GM12878 (cell line): Measurements from ENCODE around the gene STMP1. TPM values are rescaled to one million over a fixed set of nuclear protein-coding genes. Genes with fewer than 3 reads are reported as not detected.
"Not testable (repeated sequence)": the region's sequence is repeated elsewhere in the genome, so short reads cannot be mapped to it uniquely, and the experiment has no call there.

ENCODE experiments used
- ATAC-seq: fragments of 200-7000 bp; cut with Tn5 transposase; 3 replicates; pipeline ENCODE4 v1.9.1; 2020; ENCODE audit warnings: mild to moderate bottlenecking, moderate library complexity
- BruUV-seq: library from RNA; stranded (reverse); fragments of 400-500 nt; replicated peaks from 2 replicates; lab custom pipeline; 2021; lab: Mats Ljungman, UMichigan
- CTCF ChIA-PET: fragments of 300-600 bp; sonication (Branson Sonifier 250); formaldehyde crosslinking; extraction: SDS; loops from one replicate; lab custom pipeline; 2021; ENCODE audit warnings: inconsistent platforms; lab: Yijun Ruan, JAX
- POLR2A ChIA-PET: fragments of 350-600 bp; formaldehyde crosslinking; extraction: SDS; loops from one replicate; lab custom pipeline; 2021; ENCODE audit warnings: inconsistent platforms; lab: Charles Lee
- RAD21 ChIA-PET: fragments of 300-600 bp; sonication (Branson Sonifier 250); formaldehyde crosslinking; loops from one replicate; lab custom pipeline; 2023; ENCODE audit warnings: antibody characterized with exemption; ENCODE audit not compliant: unreplicated experiment; lab: Charles Lee
- SMC1A ChIA-PET: fragments of 300-600 bp; sonication (Branson Sonifier 250); formaldehyde crosslinking; loops from one replicate; lab custom pipeline; 2023; ENCODE audit not compliant: unreplicated experiment, uncharacterized antibody; lab: Charles Lee
- DNase-seq: peaks from one replicate; pipeline ENCODE4 v3.0.0-alpha.2; 2011; ENCODE audit warnings: low read depth, low spot score
- FAIRE-seq: peaks from 3 replicates; lab custom pipeline; 2011; peaks lifted over from hg19 to GRCh38; lab: Jason Lieb, UNC
- H2AFZ ChIP-seq: 2 replicates; pipeline ENCODE4 v1.6.0; 2011; ENCODE audit warnings: low read depth, low read length, control low read depth; ENCODE audit not compliant: control insufficient read depth
- H3K27ac ChIP-seq: 2 replicates; pipeline ENCODE4 v1.5.1; 2011; ENCODE audit warnings: control low read depth; ENCODE audit not compliant: control insufficient read depth, insufficient read depth
- H3K27me3 ChIP-seq, 2 experiments: replicated peaks in 1 of 2; 2 replicates each; pipeline versions ENCODE4 v1.6.0 to v1.6.1; 2011; ENCODE audit warnings: low read length in 1 of 2; ENCODE audit not compliant: control insufficient read depth in 2 of 2, insufficient read depth in 2 of 2
- H3K36me3 ChIP-seq, 2 experiments: 2 replicates each; pipeline ENCODE4 v1.5.1; 2011; ENCODE audit warnings: low read length in 1 of 2; ENCODE audit not compliant: control insufficient read depth in 2 of 2, insufficient read depth in 2 of 2
- H3K4me1 ChIP-seq: 2 replicates; pipeline ENCODE4 v1.6.1; 2011; ENCODE audit warnings: mild to moderate bottlenecking, low read length, moderate library complexity, mixed read lengths; ENCODE audit not compliant: control insufficient read depth, insufficient read depth
- H3K4me2 ChIP-seq: 2 replicates; pipeline ENCODE4 v1.6.0; 2011; ENCODE audit warnings: control low read depth; ENCODE audit not compliant: control insufficient read depth, insufficient read depth
- H3K4me3 ChIP-seq: fragments of 200-600 bp; sonication (generic); 2 replicates; pipeline ENCODE4 v1.5.1; 2016
- H3K79me2 ChIP-seq: 2 replicates; pipeline ENCODE4 v1.6.0; 2011; ENCODE audit warnings: low read length; ENCODE audit not compliant: control insufficient read depth, insufficient read depth
- H3K9ac ChIP-seq: 2 replicates; pipeline ENCODE4 v1.8.0; 2011; ENCODE audit warnings: low read length, control low read depth, mixed read lengths; ENCODE audit not compliant: control insufficient read depth, insufficient read depth
- H3K9me3 ChIP-seq: replicated peaks from 3 replicates; pipeline ENCODE4 v1.5.1; 2011; ENCODE audit warnings: mild to moderate bottlenecking, low read length; ENCODE audit not compliant: control insufficient read depth, insufficient read depth
- H4K20me1 ChIP-seq: 2 replicates; pipeline ENCODE4 v1.6.0; 2011; ENCODE audit not compliant: control insufficient read depth, insufficient read depth
- CHD4 ChIP-seq: fragments of 200-600 bp; sonication (generic); IDR thresholded peaks from 2 replicates; pipeline ENCODE4 v1.6.1; 2016; ENCODE audit warnings: mild to moderate bottlenecking
- NFYB ChIP-seq: IDR thresholded peaks from 2 replicates; pipeline ENCODE4 v1.6.1; 2011; ENCODE audit warnings: low read depth, mild to moderate bottlenecking, low read length, improper control_type of control experiment, moderate library complexity; ENCODE audit not compliant: insufficient read depth
- POLR2AphosphoS2 ChIP-seq: IDR thresholded peaks from 2 replicates; pipeline ENCODE4 v1.6.1; 2011; ENCODE audit warnings: low read depth, mild to moderate bottlenecking, low read length, improper control_type of control experiment, moderate library complexity
- SPI1 ChIP-seq: IDR thresholded peaks from 2 replicates; pipeline ENCODE4 v1.6.1; 2011; ENCODE audit warnings: low read depth, mild to moderate bottlenecking, low read length, moderate library complexity, borderline replicate concordance; ENCODE audit not compliant: insufficient read depth
- SRF ChIP-seq, 2 experiments: IDR thresholded peaks; 2 replicates each; pipeline ENCODE4 v1.6.1; 2011; ENCODE audit warnings: low read depth in 2 of 2, low read length in 2 of 2, mild to moderate bottlenecking in 1 of 2, moderate library complexity in 1 of 2
- STAT1 ChIP-seq: fragments of 450-650 bp; conservative IDR thresholded peaks from 2 replicates; pipeline ENCODE4 v1.6.1; 2014; ENCODE audit warnings: antibody characterized with exemption, mild to moderate bottlenecking
- TAF1 ChIP-seq: IDR thresholded peaks from 2 replicates; pipeline ENCODE4 v1.6.1; 2011; ENCODE audit warnings: mild to moderate bottlenecking, low read depth, low read length, borderline replicate concordance
- YY1 ChIP-seq: IDR thresholded peaks from 2 replicates; pipeline ENCODE4 v1.6.1; 2011; ENCODE audit warnings: low read depth, mild to moderate bottlenecking, low read length
- WGBS: methylation state at CpG from one replicate; pipeline ENCODE4 v1.1.6; 2016; ENCODE audit warnings: low lambda C conversion rate; ENCODE audit not compliant: insufficient replicate concordance, insufficient coverage; ENCODE audit errors: missing lambda C conversion rate; 5-methylcytosine and 5-hydroxymethylcytosine counted together
- in situ Hi-C: fragments of 300-500 bp; cut with MboI; formaldehyde crosslinking; loops from 9 replicates; pipeline ENCODE4 v1.14.3; 2018; ENCODE audit warnings: mixed read lengths
- intact Hi-C: fragments of 100-400 bp; cut with micrococcal nuclease; formaldehyde crosslinking; loops from one replicate; pipeline ENCODE4 v1.14.2; 2022; ENCODE audit not compliant: unreplicated experiment
- polyA plus RNA-seq, 11 experiments: library from polyadenylated mRNA; depleted of rRNA in 4 of 11; unstranded in 6 of 11; stranded (reverse) in 5 of 11; fragments of >200 nt; fragmentation: Nextera tagmentation in 4 of 11; fragmentation: Illumina TruSeq in 1 of 11; extraction: Ambion mirVana in 4 of 11; extraction: Trizol in 1 of 11; gene quantifications; 1 replicate in 1 of 11; 2 replicates in 10 of 11; pipeline versions ENCODE4 v1.2.1 to v1.2.3, GENCODE V29; 2011 to 2016; ENCODE audit warnings: inconsistent platforms in 2 of 11, missing spikeins in 2 of 11, low read depth in 1 of 11
- total RNA-seq, 4 experiments: library from RNA; depleted of rRNA in 3 of 4; stranded (reverse); fragments of >200 nt in 3 of 4; fragmentation: Illumina TruSeq in 1 of 4; extraction: Trizol in 1 of 4; gene quantifications; 2 replicates each; pipeline versions ENCODE4 v1.2.1 to v1.2.3, GENCODE V29; 2013 to 2021

STMP1 gene
- total and polyA plus RNA-seq, 10 of the 15 experiments (the other 5 are each of a cell fraction or from before 2014, with no cell fraction given) = 8.0 to 79.9 (median 24.7) TPM

- RAD21 ChIA-PET = interaction anchor here (0.6 kb wide), 1 partner anchor 266 kb away, joined by 3 read pairs; no protein-coding TSS in a partner anchor
- DNase-seq (no peak), FAIRE-seq (no peak), ATAC-seq (peak; percentile 5; the same call in 1 of the 3 replicates)
- intact Hi-C loops (loop anchor here (10.0 kb wide), 1 partner anchor 308 kb away; the partner anchor contains the start of gene MTPN), in situ Hi-C loops (loop anchor here (10.0 kb wide), 1 partner anchor 308 kb away; the partner anchor contains the start of gene MTPN)
- POLR2A ChIA-PET = no interaction called here
- H3K27me3 ChIP-seq = no peaks in the 10 kb centered on the region
- H3K9me3 ChIP-seq = no peaks in the 10 kb centered on the region; the same call in 2 of the 3 replicates
- H3K36me3 ChIP-seq = no peaks in the 10 kb centered on the region; a peak in 1 of 4 replicates
- WGBS = 50% methylated on average over 6 of the region's 6 CpGs
- peak overlapping the region; percentile 30; the same call in 1 of the 2 replicates for H3K4me2 ChIP-seq
- no peaks in the 10 kb centered on the region; the same call in 1 of the 2 replicates for H3K4me1 ChIP-seq
- SMC1A ChIA-PET = interaction anchor here (1.4 kb wide), 1 partner anchor 19 kb away, joined by 5 read pairs; no protein-coding TSS in a partner anchor
- 0 out of 2 replicates have a peak overlapping the region, but pooled peaks have one; percentile 36 for H3K4me3 ChIP-seq
- no peaks in the 10 kb centered on the region for H4K20me1 ChIP-seq
- H3K27ac ChIP-seq = no peak overlapping the region
- no peak overlapping the region for H3K9ac ChIP-seq
- CTCF ChIA-PET = interaction anchor here (2.0 kb wide), 1 partner anchor 392 kb away, joined by 5 read pairs; no protein-coding TSS in a partner anchor
- H2AFZ ChIP-seq = no peak overlapping the region
- BruUV-seq = no TSS peak
- TF ChIP-seq STAT1 = no peak
- no peak for TF ChIP-seq YY1
- peak; percentile 43; the same call in 1 of the 2 replicates for TF ChIP-seq SPI1
- no peak for TF ChIP-seq NFYB
- TF ChIP-seq POLR2AphosphoS2 = no peak
- TF ChIP-seq SRF (IDR thresholded peaks at IDR 0.05; ENCODE audit: low read depth in 2 of 2, low read length in 2 of 2) = no peak
- no peak for TF ChIP-seq TAF1
- TF ChIP-seq CHD4 = no peak
- H3K79me2 ChIP-seq = peaks cover 33% of the 10 kb centered on the region
Measured at GRCh38 chr7:135666846-135667245, 4.5 kb downstream of the STMP1 start.

- peaks cover 29% of the 10 kb centered on the region for H3K79me2 ChIP-seq
- DNase-seq, H3K27ac ChIP-seq, H4K20me1 ChIP-seq, H3K36me3 ChIP-seq, H2AFZ ChIP-seq, POLR2A ChIA-PET, ATAC-seq, H3K9me3 ChIP-seq, H3K27me3 ChIP-seq, H3K4me2 ChIP-seq, BruUV-seq, H3K9ac ChIP-seq, FAIRE-seq, H3K4me1 ChIP-seq, H3K4me3 ChIP-seq: not testable (repeated sequence)
- ChIA-PET SMC1A (interaction anchor here (1.4 kb wide), 1 partner anchor 19 kb away, joined by 5 read pairs; no protein-coding TSS in a partner anchor), CTCF (interaction anchor here (2.0 kb wide), 1 partner anchor 393 kb away, joined by 5 read pairs; no protein-coding TSS in a partner anchor), RAD21 (interaction anchor here (0.6 kb wide), 1 partner anchor 266 kb away, joined by 3 read pairs; no protein-coding TSS in a partner anchor)
- in situ Hi-C loops (loop anchor here (10.0 kb wide), 1 partner anchor 307 kb away; the partner anchor contains the start of gene MTPN), intact Hi-C loops (loop anchor here (10.0 kb wide), 1 partner anchor 307 kb away; the partner anchor contains the start of gene MTPN)
- 100% methylated on average over 1 of the region's 1 CpG for WGBS
Measured at GRCh38 chr7:135667626-135668025, 5.3 kb downstream of the STMP1 start.

DNA sequence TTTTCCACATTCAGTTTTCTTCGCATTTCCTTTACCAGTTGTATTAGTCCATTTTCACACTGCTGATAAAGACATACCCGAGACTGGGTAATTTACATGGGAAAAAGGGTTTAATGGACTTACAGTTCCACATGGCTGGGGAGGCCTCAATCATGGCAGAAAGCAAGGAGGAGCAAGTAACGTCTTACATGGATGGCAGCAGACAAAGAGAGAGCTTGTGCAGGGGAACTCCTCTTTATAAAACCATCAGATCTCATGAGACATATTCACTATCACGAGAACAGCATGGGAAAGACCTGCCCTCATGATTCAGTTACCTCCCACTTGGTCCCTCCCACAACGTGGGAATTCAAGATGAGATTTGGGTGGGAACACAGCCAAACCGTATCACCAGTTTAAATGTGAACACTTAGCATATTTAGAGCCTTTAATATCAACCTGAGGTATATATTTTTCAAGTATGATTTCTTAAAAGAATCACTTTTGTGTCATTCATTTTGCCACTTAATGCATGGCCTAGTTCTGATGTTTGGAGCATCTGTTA, 6.6 kb downstream of the STMP1 start:
- POLR2A ChIA-PET, H3K4me2 ChIP-seq, H3K9me3 ChIP-seq, H4K20me1 ChIP-seq, FAIRE-seq, RAD21 ChIA-PET, H3K4me1 ChIP-seq, BruUV-seq, H3K27me3 ChIP-seq, H2AFZ ChIP-seq, SMC1A ChIA-PET, H3K9ac ChIP-seq, H3K36me3 ChIP-seq, ATAC-seq, DNase-seq, H3K27ac ChIP-seq, H3K4me3 ChIP-seq: not testable (repeated sequence)
- peaks cover 16% of the 10 kb centered on the region for H3K79me2 ChIP-seq
- intact Hi-C loops (loop anchor here (10.0 kb wide), 1 partner anchor 306 kb away; the partner anchor contains the start of gene MTPN), in situ Hi-C loops (loop anchor here (10.0 kb wide), 1 partner anchor 306 kb away; the partner anchor contains the start of gene MTPN)
- CTCF ChIA-PET = interaction anchor here (2.5 kb wide), 1 partner anchor 24 kb away, joined by 9 read pairs; no protein-coding TSS in a partner anchor
- WGBS = 80% methylated on average over 6 of the region's 6 CpGs
